Bronchial epithelial cell (primary cell): ENCODE results near the gene ZNF416. TPM values are rescaled to one million over a fixed set of nuclear protein-coding genes. Genes with fewer than 3 reads are reported as not detected.

ENCODE experiments used
- DNase-seq: peaks from one replicate; pipeline ENCODE4 v3.0.0-alpha.2; 2010; ENCODE audit warnings: low read depth
- FAIRE-seq: peaks from 2 replicates; lab custom pipeline; 2011; peaks lifted over from hg19 to GRCh38; lab: Jason Lieb, UNC
- H3K27me3 ChIP-seq: 2 replicates; pipeline ENCODE4 v1.5.1; 2011; ENCODE audit warnings: low read length; ENCODE audit not compliant: control insufficient read depth, insufficient read depth
- H3K36me3 ChIP-seq: 2 replicates; pipeline ENCODE4 v1.5.1; 2011; ENCODE audit warnings: low read length; ENCODE audit not compliant: control insufficient read depth, insufficient read depth
- H3K4me3 ChIP-seq: 2 replicates; pipeline ENCODE4 v1.5.1; 2011; ENCODE audit warnings: mild to moderate bottlenecking, low read depth, low read length, control low read depth
- CTCF ChIP-seq: IDR thresholded peaks from 2 replicates; pipeline ENCODE4 v1.5.1; 2011; ENCODE audit warnings: mild to moderate bottlenecking, moderate library complexity, low read length, control low read depth, inconsistent platforms; ENCODE audit not compliant: insufficient read depth, severe bottlenecking
- total RNA-seq: library from RNA; depleted of rRNA; stranded (reverse); fragments of >200 nt; gene quantifications from 2 replicates; pipeline ENCODE4 v1.2.1, GENCODE V29; 2014

Gene ZNF416
- total RNA-seq, 1 donor from 2014 or later, result 5.5 TPM

DNA sequence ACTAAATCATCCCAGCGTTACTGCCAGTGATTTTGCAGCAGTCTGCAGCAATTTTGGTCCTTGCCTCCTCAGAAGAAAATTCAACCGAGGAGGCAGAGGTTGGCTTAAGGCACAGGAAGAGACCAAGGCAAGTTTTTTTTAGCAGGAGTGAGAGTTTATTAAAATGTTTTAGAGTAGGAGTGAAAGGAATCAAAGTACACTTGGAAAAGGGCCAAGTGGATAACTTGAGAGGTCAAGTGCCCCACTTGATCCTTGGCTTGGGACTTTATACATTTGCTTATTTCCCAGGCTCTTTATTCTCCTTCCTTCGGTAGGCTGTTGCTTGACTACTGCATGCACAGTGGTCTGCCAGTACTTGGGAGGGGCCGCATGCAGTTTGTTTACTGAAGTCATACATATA lies 32.4 kb upstream of the ZNF416 start:
- TF ChIP-seq CTCF, result no peak
- Histone ChIP-seq H3K27me3 (no peaks in the 10 kb centered on the region), H3K4me3 (no peak overlapping the region), H3K36me3 (peaks cover 6% of the 10 kb centered on the region)
- no peak for FAIRE-seq
- no peak for DNase-seq

GRCh38 chr19:57606931-57607330 lies 28.2 kb upstream of the ZNF416 start:
- no peaks in the 10 kb centered on the region for H3K27me3 ChIP-seq
- FAIRE-seq (peak; percentile 23), DNase-seq (no peak)

GRCh38 chr19:57599761-57600383 lies 21.2 kb upstream of the ZNF416 start, which contains the start of gene ZNF530:
Gene ZNF530, plus strand, starts transcription at chr19:57599885. Its CDS starts 4,461 bp downstream, at chr19:57604346.
- TF ChIP-seq CTCF, result no peak
- FAIRE-seq (no peak), DNase-seq (peak; percentile 79)
- H3K27me3 ChIP-seq, result no peaks in the 10 kb centered on the region
- H3K4me3 ChIP-seq, result peak within 1 kb of the TSS; percentile 76
- no peaks in the 10 kb centered on the region for H3K36me3 ChIP-seq

More at GRCh38 chr19:57606931-57607330, 28.2 kb upstream of the ZNF416 start:
- H3K4me3 ChIP-seq, result no peak overlapping the region
- peaks cover 4% of the 10 kb centered on the region for H3K36me3 ChIP-seq
- no peak for TF ChIP-seq CTCF

DNA sequence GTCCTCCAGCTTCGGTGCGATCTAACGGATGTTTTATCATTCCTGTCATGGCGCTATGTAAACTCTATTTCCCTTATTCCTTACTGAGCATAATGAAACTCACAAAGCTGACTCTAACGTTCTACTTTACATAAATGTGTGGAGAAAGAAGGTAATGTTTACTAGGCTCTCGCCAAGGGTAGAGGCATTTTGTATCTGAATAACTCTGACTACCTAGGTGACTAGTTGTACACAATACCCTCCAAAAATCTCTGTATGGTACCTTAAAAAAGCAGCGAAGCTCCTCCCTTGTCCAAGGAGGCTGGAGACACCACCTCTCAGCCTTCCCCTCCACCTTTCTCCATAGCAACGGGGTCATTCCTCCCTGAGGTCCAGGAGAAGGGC lies 20.7 kb upstream of the ZNF416 start:
- no peak for FAIRE-seq
- DNase-seq, result no peak
- Histone ChIP-seq H3K36me3 (no peaks in the 10 kb centered on the region), H3K27me3 (no peaks in the 10 kb centered on the region), H3K4me3 (peak overlapping the region; percentile 76)
- TF ChIP-seq CTCF, result no peak

- Histone ChIP-seq H3K36me3 (peaks cover 8% of the 10 kb centered on the region), H3K4me3 (no peak overlapping the region), H3K27me3 (no peaks in the 10 kb centered on the region)
- TF ChIP-seq CTCF, result no peak
- DNase-seq (peak; percentile 66), FAIRE-seq (no peak)
These were observed 8.8 kb upstream of the ZNF416 start for GRCh38 chr19:57587529-57587928.
